Urothelium cell line (cell line): Measurements from ENCODE around the gene DOCK4.
"Not testable (repeated sequence)": the region's sequence is repeated elsewhere in the genome, so short reads cannot be mapped to it uniquely, and the experiment has no call there.

Source experiments
- DNase-seq: peaks from one replicate; pipeline ENCODE4 v3.0.0; 2011; ENCODE audit warnings: low spot score, mixed read lengths
- FAIRE-seq: peaks from 2 replicates; lab custom pipeline; 2011; peaks lifted over from hg19 to GRCh38; lab: Jason Lieb, UNC

The DOCK4 gene

GRCh38 chr7:111927353-111928019 lies 278.7 kb downstream of the DOCK4 start:
- DNase-seq (no peak), FAIRE-seq (no peak)

- DNase-seq (no peak), FAIRE-seq (no peak)
Observed at GRCh38 chr7:111920329-111920728, 285.9 kb downstream of the DOCK4 start.

- no peak for FAIRE-seq
- DNase-seq: peak; percentile 69
Observed at GRCh38 chr7:111919631-111920179, 286.5 kb downstream of the DOCK4 start.

- DNase-seq: peak; percentile 7
- no peak for FAIRE-seq
Observed at GRCh38 chr7:111919164-111919563, 287.0 kb downstream of the DOCK4 start.

- FAIRE-seq: no peak
- DNase-seq: no peak
Observed at GRCh38 chr7:111918461-111918860, 287.7 kb downstream of the DOCK4 start.

- DNase-seq, FAIRE-seq: not testable (repeated sequence)
Observed at GRCh38 chr7:111917404-111917803, 288.8 kb downstream of the DOCK4 start.

- FAIRE-seq (no peak), DNase-seq (no peak)
Observed at GRCh38 chr7:111914291-111914690, 291.9 kb downstream of the DOCK4 start.

- FAIRE-seq: no peak
Observed at GRCh38 chr7:111911166-111911961, 294.8 kb downstream of the DOCK4 start.

GRCh38 chr7:111910656-111911055 lies 295.5 kb downstream of the DOCK4 start:
- no peak for DNase-seq
- FAIRE-seq: no peak

More at GRCh38 chr7:111911166-111911961, 294.8 kb downstream of the DOCK4 start:
- no peak for DNase-seq

- FAIRE-seq, DNase-seq: not testable (repeated sequence)
Observed at GRCh38 chr7:111908673-111909072, 297.5 kb downstream of the DOCK4 start.

GRCh38 chr7:111903797-111904196 lies 302.4 kb downstream of the DOCK4 start:
- FAIRE-seq: no peak
- no peak for DNase-seq

- no peak for FAIRE-seq
- no peak for DNase-seq
Observed at GRCh38 chr7:111903016-111903415, 303.2 kb downstream of the DOCK4 start.

GRCh38 chr7:111900283-111900682 lies 305.9 kb downstream of the DOCK4 start:
- DNase-seq: no peak
- no peak for FAIRE-seq

GRCh38 chr7:111895049-111895448 lies 311.1 kb downstream of the DOCK4 start:
- no peak for FAIRE-seq

GRCh38 chr7:111894518-111894917 lies 311.7 kb downstream of the DOCK4 start:
- DNase-seq (no peak), FAIRE-seq (no peak)

More at GRCh38 chr7:111895049-111895448, 311.1 kb downstream of the DOCK4 start:
- no peak for DNase-seq

- no peak for DNase-seq
- no peak for FAIRE-seq
Observed at GRCh38 chr7:111893190-111893589, 313.0 kb downstream of the DOCK4 start.

GRCh38 chr7:111892588-111892987 lies 313.6 kb downstream of the DOCK4 start:
- FAIRE-seq: no peak

GRCh38 chr7:111887734-111888133 lies 318.5 kb downstream of the DOCK4 start:
- DNase-seq (no peak), FAIRE-seq (no peak)

More at GRCh38 chr7:111892588-111892987, 313.6 kb downstream of the DOCK4 start:
- DNase-seq: no peak

GRCh38 chr7:111886233-111886632 lies 320.0 kb downstream of the DOCK4 start:
- FAIRE-seq (no peak), DNase-seq (no peak)

- FAIRE-seq (no peak), DNase-seq (no peak)
Observed at GRCh38 chr7:111883241-111883640, 323.0 kb downstream of the DOCK4 start.

GRCh38 chr7:111878785-111879184 lies 327.4 kb downstream of the DOCK4 start:
- FAIRE-seq (no peak), DNase-seq (no peak)

- no peak for DNase-seq
- no peak for FAIRE-seq
Observed at GRCh38 chr7:111877931-111878330, 328.3 kb downstream of the DOCK4 start.
